ES-I3 (cell line): Measurements from ENCODE around the gene TEX11.

Source experiments
- H3K36me3 ChIP-seq: 2 replicates; pipeline ENCODE4 v1.6.1; 2013; ENCODE audit warnings: mild to moderate bottlenecking, low read length, control low read depth, moderate library complexity; ENCODE audit not compliant: insufficient read depth
- H3K4me1 ChIP-seq: 2 replicates; pipeline ENCODE4 v1.6.1; 2013; ENCODE audit warnings: mild to moderate bottlenecking, control low read depth, low read length; ENCODE audit not compliant: insufficient read depth
- H3K9ac ChIP-seq: 2 replicates; pipeline ENCODE4 v1.6.1; 2013; ENCODE audit warnings: low read depth, mild to moderate bottlenecking, low read length, moderate library complexity
- H3K9me3 ChIP-seq: 2 replicates; pipeline ENCODE4 v1.6.1; 2013; ENCODE audit warnings: mild to moderate bottlenecking, low read length, moderate library complexity; ENCODE audit not compliant: control insufficient read depth, insufficient read depth

TEX11 gene

DNA sequence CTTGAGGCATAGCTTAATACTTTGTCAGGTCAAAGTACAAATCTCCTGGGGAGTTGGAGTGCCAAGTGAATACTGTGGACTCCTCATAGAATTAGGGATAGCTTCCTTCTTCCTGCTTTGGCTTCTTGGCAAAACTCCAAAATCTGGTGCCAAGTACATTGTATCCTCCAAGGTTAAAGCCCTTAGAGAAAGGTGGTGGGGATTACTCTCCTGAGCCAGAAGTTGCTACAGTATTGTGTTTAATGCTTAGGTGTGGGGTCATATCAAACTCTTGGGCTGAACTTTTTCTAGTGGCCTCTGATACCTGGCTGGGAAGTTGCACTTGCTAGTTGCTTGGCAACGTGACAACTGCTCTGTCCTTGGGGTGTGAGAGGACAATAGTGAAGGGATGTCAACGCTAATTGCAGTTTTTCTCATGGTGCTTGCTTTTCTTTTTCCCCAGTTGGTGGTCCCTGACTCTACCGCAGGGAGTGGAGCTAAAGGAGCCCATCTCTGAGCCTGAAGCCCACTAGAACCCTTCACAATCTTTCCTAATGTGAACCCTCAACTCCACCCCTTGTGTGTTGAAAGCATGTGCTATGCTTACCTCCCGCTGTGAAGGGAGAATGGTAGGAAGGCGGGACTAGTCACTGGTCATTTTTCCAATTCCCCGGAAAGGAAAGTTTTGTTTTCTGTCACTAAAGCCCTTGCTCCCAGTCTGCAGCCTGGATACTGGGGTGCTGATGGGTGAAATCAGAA is 428.4 kb downstream of the TEX11 start:
- Histone ChIP-seq H3K9me3 (no peaks in the 10 kb centered on the region), H3K4me1 (peaks cover 61% of the 10 kb centered on the region), H3K9ac (no peak overlapping the region), H3K36me3 (peaks cover 15% of the 10 kb centered on the region)

- Histone ChIP-seq H3K9ac (no peak overlapping the region; the same call in 1 of the 2 replicates), H3K9me3 (no peaks in the 10 kb centered on the region), H3K4me1 (peaks cover 66% of the 10 kb centered on the region), H3K36me3 (peaks cover 15% of the 10 kb centered on the region)
Measured at GRCh38 chrX:70479247-70479921, 429.1 kb downstream of the TEX11 start.
